NT2/D1 (cell line): ENCODE data around the gene SLC6A12.

ENCODE experiments used
- DNase-seq: peaks from one replicate; pipeline ENCODE4 v3.0.0-alpha.2; 2011; ENCODE audit warnings: low read depth, low spot score
- H3K27me3 ChIP-seq: 2 replicates; pipeline ENCODE4 v1.6.0; 2011; ENCODE audit warnings: mild to moderate bottlenecking; ENCODE audit not compliant: insufficient read length, insufficient read depth
- H3K36me3 ChIP-seq: 2 replicates; pipeline ENCODE4 v1.6.1; 2011; ENCODE audit warnings: mild to moderate bottlenecking, low read length, mixed read lengths; ENCODE audit not compliant: insufficient read depth, insufficient read length
- H3K4me1 ChIP-seq: 2 replicates; pipeline ENCODE4 v1.5.1; 2011; ENCODE audit not compliant: insufficient read depth, insufficient read length
- H3K4me3 ChIP-seq: 2 replicates; pipeline ENCODE4 v1.5.1; 2011; ENCODE audit warnings: low read depth; ENCODE audit not compliant: insufficient read length
- H3K9ac ChIP-seq: 2 replicates; pipeline ENCODE4 v1.6.0; 2011; ENCODE audit warnings: low read depth; ENCODE audit not compliant: insufficient read length
- H3K9me3 ChIP-seq: 2 replicates; pipeline ENCODE4 v1.5.1; 2011; ENCODE audit warnings: mild to moderate bottlenecking, low read length; ENCODE audit not compliant: insufficient read depth
- SUZ12 ChIP-seq: IDR thresholded peaks from 2 replicates; pipeline ENCODE4 v1.6.1; 2011; ENCODE audit not compliant: insufficient read length, insufficient read depth; ENCODE audit errors: extremely low read depth
- YY1 ChIP-seq: IDR thresholded peaks from 2 replicates; pipeline ENCODE4 v1.6.1; 2011; ENCODE audit not compliant: insufficient read length, insufficient read depth
- ZNF274 ChIP-seq: IDR thresholded peaks from 2 replicates; pipeline ENCODE4 v1.6.1; 2011; ENCODE audit warnings: mild to moderate bottlenecking, low read depth, low read length

The SLC6A12 gene

DNA sequence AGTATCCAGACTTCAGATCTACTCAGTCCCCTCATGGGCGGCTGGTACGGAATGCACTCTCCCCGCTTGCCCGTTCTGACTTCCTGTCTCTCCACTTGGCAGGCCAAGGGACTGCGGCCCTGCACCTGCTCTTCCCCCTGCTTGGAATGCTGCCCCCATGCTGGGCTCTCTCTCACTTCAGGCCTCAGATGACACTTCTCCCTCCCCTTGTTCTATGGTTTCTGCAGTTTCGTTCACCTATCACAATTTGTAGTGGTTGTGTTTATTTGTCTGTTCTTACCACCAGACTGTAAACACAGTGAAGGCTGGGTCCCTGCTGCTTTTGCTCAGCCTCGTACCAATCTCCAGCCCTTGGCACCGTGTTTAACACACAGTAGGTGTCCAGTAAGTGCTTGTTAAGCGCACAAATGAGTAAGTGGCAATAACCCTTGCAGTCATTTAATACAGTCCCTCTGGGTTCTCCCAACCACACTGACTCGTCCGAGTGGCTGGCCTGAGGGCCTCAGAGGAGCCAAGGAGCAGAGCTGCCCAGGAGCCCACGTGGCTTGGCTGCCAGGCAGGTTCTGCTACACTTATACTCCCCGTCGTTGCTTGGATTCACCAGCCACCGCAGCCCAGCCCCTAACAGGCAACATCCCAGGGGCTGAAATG, 11.8 kb downstream of the SLC6A12 start:
- no peaks in the 10 kb centered on the region for H3K36me3 ChIP-seq
- H3K9me3 ChIP-seq, result no peaks in the 10 kb centered on the region
- H3K4me3 ChIP-seq, result no peak overlapping the region
- H3K9ac ChIP-seq, result no peak overlapping the region
- peaks cover 18% of the 10 kb centered on the region for H3K4me1 ChIP-seq
- TF ChIP-seq ZNF274 (no peak), YY1 (no peak), SUZ12 (no peak)
- no peak for DNase-seq
- H3K27me3 ChIP-seq, result peaks cover 64% of the 10 kb centered on the region

DNA sequence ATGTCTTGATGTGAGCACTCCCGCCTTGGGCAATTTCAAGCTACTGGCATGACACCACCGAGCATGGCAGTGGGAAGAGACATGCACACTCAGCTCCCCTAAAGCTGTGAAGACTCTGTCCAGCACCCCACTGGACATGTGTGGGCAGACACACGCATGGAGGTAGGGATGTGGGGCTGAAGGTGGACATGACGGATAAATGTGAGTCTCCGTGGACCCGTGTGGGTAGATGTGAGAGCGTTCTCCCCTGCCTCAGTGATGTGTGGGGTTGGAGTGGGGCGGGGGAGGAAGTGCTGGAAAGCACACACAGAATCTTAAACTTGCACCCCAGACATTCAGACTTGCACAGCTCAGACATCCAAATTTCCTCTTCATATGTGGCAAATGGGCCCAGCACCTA, 12.6 kb downstream of the SLC6A12 start:
- Histone ChIP-seq H3K9me3 (no peaks in the 10 kb centered on the region), H3K27me3 (peaks cover 56% of the 10 kb centered on the region), H3K9ac (no peak overlapping the region), H3K36me3 (no peaks in the 10 kb centered on the region), H3K4me3 (no peak overlapping the region), H3K4me1 (peaks cover 18% of the 10 kb centered on the region)
- TF ChIP-seq ZNF274 (no peak), YY1 (no peak)
- no peak for DNase-seq

DNA sequence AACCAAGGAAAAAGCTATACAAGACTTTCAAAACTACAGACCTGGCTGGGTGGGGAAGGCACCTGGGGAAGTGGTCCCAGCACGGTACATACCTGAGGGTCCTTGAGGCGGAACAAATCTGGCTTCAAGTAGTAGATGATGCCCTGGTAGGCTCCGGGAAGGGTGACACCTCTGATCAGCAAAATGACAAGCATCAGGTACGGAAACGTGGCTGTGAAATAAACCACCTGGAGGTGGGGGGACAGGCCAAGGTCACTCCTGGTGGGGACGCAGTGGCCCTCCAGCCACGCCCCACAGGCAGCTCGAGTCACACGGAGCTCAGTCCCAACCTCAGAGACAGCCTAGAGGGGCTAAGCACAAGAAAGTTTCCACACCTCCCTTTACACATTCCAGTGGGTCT, 15.3 kb downstream of the SLC6A12 start:
- no peak for DNase-seq
- Histone ChIP-seq H3K9ac (no peak overlapping the region), H3K4me3 (no peak overlapping the region), H3K4me1 (peaks cover 11% of the 10 kb centered on the region), H3K9me3 (no peaks in the 10 kb centered on the region), H3K36me3 (no peaks in the 10 kb centered on the region), H3K27me3 (peaks cover 30% of the 10 kb centered on the region)
- TF ChIP-seq ZNF274 (no peak), SUZ12 (no peak), YY1 (no peak)

DNA sequence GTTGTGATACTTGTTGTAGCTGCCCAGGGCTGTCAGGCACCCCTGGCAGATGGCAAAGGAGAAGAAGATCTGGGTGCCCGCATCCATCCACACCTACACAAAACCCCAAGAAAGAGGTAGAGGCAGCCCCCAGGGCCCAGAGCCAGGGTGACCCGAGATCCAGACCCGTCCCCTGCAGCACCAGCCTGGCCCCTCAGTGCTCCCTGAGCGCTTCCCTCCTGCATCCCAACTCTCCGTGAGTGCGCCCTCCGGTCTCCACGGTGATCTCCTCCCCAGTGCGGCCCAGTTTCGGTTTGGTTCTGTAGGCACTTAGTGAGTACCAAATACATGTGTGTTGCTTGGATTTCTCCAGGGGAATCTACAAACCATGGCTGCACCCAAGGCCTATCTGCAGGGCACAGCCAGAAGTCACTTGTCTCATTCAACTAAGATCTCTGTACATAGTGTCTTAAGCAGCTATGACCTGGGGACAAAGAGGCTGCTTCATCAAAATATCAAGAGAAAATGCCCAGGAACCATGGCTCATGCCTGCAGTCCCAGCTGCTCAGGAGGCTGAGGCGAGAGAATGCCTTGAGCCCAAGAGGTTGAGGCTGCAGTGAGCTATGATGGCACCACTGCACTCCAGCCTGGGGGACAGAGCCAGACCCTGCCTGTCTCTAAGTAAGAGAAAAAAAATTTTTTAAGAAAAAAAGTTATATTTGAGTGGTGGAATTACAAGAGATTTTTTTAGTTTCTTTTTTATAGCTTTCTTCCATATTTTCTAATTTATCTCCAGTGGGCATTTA, 15.9 kb downstream of the SLC6A12 start:
- H3K4me1 ChIP-seq, result peaks cover 11% of the 10 kb centered on the region
- no peaks in the 10 kb centered on the region for H3K36me3 ChIP-seq
- peaks cover 26% of the 10 kb centered on the region for H3K27me3 ChIP-seq
- no peak overlapping the region for H3K4me3 ChIP-seq
- H3K9ac ChIP-seq, result no peak overlapping the region
- DNase-seq, result no peak
- H3K9me3 ChIP-seq, result no peaks in the 10 kb centered on the region
- TF ChIP-seq YY1 (no peak), ZNF274 (no peak), SUZ12 (no peak)

DNA sequence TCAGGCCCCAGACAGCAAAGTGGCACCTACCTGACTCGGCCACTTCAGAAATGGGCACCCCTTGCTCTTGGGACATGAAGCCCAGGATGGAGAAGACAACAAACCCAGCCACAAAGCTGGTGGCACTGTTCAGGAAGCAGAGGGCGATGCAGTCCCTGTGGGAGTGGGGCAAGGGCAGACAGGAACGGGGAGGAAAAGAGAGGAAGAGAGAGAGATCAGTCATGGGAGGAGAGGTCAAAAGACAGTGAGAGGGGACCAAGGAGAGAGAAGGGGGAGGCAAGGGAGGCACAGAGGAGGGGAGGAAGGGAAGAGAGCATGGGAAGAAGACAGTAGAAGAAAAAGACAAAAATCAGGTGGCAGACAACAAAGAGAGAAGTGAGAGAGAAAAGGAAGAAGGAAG, 16.6 kb downstream of the SLC6A12 start:
- no peaks in the 10 kb centered on the region for H3K36me3 ChIP-seq
- no peaks in the 10 kb centered on the region for H3K9me3 ChIP-seq
- no peak for DNase-seq
- no peak overlapping the region for H3K9ac ChIP-seq
- no peak for TF ChIP-seq SUZ12
- TF ChIP-seq ZNF274, result no peak
- TF ChIP-seq YY1, result no peak
- H3K4me1 ChIP-seq, result peaks cover 11% of the 10 kb centered on the region
- H3K27me3 ChIP-seq, result peaks cover 18% of the 10 kb centered on the region
- no peak overlapping the region for H3K4me3 ChIP-seq

GRCh38 chr12:196436-196835, 17.5 kb downstream of the SLC6A12 start:
- Histone ChIP-seq H3K36me3 (no peaks in the 10 kb centered on the region), H3K9me3 (no peaks in the 10 kb centered on the region), H3K27me3 (peaks cover 9% of the 10 kb centered on the region), H3K4me1 (peaks cover 8% of the 10 kb centered on the region), H3K9ac (no peak overlapping the region), H3K4me3 (no peak overlapping the region)
- DNase-seq, result no peak
- TF ChIP-seq ZNF274, result no peak
- TF ChIP-seq YY1, result no peak
- TF ChIP-seq SUZ12, result no peak

DNA sequence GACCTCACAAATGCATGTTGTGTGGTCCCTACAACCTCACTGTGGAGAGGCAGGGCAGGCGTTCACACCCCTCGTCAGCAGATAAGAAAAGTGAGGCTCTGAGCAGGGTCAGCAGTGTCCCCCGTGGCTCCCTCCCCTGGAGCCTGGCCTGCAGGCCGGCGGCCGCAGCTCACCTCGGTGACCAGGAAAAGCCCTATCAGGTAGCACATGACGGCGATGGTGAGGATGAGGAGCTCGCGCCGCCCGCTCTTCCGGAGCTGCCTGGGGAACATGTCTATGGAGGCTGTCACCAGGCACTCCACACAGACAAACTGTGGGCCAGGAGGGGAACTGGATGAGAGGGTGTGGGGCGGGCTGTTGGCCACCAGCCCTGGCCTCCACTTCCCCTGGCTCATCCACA, 18.0 kb downstream of the SLC6A12 start:
- Histone ChIP-seq H3K9ac (no peak overlapping the region), H3K27me3 (peaks cover 8% of the 10 kb centered on the region), H3K4me1 (peaks cover 8% of the 10 kb centered on the region), H3K9me3 (no peaks in the 10 kb centered on the region), H3K36me3 (no peaks in the 10 kb centered on the region), H3K4me3 (no peak overlapping the region)
- DNase-seq, result no peak
- no peak for TF ChIP-seq YY1
- TF ChIP-seq ZNF274, result no peak
- no peak for TF ChIP-seq SUZ12
